Measurements from ENCODE around the gene ZNF354C.

DNA sequence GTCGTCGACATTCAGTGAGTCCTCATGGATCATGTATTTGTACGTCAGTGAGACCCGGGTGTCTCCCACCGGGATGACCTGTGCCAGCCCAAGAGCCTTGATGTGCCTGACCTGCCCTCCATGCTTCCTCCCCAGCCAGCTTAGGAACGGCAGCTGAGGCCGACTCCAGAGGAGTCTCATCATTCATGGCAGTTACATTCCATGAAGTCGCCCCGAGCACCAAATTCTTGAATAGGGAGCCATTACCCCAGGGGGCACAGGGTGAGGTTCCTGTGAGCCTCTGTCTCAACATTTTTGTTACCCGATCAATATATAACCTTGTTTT lies 67.8 kb downstream of the ZNF354C start:
- TF ChIP-seq MAZ (IDR thresholded peaks at IDR 0.05; ENCODE audit: borderline replicate concordance, low read depth, low read length) (no peak), RFX5 (IDR thresholded peaks at IDR 0.05; ENCODE audit: low read depth, low read length) (no peak), SMC3 (IDR thresholded peaks at IDR 0.05; ENCODE audit: low read depth, low read length) (no peak), POLR2A (IDR thresholded peaks at IDR 0.05; ENCODE audit: low read depth, low read length) (no peak), MAFK (IDR thresholded peaks at IDR 0.05; ENCODE audit: low read depth, low read length) (no peak), MXI1 (IDR thresholded peaks at IDR 0.05; ENCODE audit: borderline replicate concordance, low read depth, low read length) (no peak), BHLHE40 (IDR thresholded peaks at IDR 0.05; ENCODE audit: low read depth, low read length) (no peak), FOS (IDR thresholded peaks at IDR 0.05; ENCODE audit: low read depth, low read length) (no peak), RAD21 (IDR thresholded peaks at IDR 0.05; ENCODE audit: low read length) (no peak), CEBPB (IDR thresholded peaks at IDR 0.05; ENCODE audit: low read depth, low read length) (no peak), RCOR1 (IDR thresholded peaks at IDR 0.05; ENCODE audit: insufficient replicate concordance, low read length) (no peak)
- TF ChIP-seq, protein P1, sequence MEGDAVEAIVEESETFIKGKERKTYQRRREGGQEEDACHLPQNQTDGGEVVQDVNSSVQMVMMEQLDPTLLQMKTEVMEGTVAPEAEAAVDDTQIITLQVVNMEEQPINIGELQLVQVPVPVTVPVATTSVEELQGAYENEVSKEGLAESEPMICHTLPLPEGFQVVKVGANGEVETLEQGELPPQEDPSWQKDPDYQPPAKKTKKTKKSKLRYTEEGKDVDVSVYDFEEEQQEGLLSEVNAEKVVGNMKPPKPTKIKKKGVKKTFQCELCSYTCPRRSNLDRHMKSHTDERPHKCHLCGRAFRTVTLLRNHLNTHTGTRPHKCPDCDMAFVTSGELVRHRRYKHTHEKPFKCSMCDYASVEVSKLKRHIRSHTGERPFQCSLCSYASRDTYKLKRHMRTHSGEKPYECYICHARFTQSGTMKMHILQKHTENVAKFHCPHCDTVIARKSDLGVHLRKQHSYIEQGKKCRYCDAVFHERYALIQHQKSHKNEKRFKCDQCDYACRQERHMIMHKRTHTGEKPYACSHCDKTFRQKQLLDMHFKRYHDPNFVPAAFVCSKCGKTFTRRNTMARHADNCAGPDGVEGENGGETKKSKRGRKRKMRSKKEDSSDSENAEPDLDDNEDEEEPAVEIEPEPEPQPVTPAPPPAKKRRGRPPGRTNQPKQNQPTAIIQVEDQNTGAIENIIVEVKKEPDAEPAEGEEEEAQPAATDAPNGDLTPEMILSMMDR (conservative IDR thresholded peaks at IDR 0.05; ENCODE audit: low read depth, low read length): no peak
- TF ChIP-seq, protein P2, sequence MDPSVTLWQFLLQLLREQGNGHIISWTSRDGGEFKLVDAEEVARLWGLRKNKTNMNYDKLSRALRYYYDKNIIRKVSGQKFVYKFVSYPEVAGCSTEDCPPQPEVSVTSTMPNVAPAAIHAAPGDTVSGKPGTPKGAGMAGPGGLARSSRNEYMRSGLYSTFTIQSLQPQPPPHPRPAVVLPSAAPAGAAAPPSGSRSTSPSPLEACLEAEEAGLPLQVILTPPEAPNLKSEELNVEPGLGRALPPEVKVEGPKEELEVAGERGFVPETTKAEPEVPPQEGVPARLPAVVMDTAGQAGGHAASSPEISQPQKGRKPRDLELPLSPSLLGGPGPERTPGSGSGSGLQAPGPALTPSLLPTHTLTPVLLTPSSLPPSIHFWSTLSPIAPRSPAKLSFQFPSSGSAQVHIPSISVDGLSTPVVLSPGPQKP (IDR thresholded peaks at IDR 0.05; ENCODE audit: borderline replicate concordance, low read depth, low read length): no peak
